Measurements from ENCODE around the gene NKAIN2. TPM values are rescaled to one million over a fixed set of nuclear protein-coding genes. Genes with fewer than 3 reads are reported as not detected.
"Not testable (repeated sequence)": the region's sequence is repeated elsewhere in the genome, so short reads cannot be mapped to it uniquely, and the experiment has no call there.

The NKAIN2 gene
- total RNA-seq, 1 donor from 2014 or later, result not detected

DNA sequence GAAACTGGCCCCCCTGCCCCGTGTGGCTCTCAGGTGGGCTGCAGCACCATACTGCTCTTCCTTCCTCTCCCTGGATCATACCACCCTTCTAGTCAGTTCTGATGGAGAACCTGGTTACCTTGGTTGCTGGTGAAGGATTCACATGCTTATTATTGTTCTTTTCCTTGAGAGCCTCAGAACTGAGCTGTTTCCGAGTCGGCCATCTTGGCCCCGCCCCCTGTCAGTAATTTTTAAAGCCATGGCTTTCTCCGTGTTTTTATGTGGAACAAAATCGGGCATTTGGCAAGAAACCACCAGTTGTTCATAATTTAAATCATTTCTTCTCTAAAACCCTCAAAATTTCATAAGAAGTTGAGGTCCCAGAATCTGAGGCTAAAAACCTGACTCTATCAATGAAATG, 493.8 kb downstream of the NKAIN2 start:
- intact Hi-C loops (cut with micrococcal nuclease), result no loop called here

DNA sequence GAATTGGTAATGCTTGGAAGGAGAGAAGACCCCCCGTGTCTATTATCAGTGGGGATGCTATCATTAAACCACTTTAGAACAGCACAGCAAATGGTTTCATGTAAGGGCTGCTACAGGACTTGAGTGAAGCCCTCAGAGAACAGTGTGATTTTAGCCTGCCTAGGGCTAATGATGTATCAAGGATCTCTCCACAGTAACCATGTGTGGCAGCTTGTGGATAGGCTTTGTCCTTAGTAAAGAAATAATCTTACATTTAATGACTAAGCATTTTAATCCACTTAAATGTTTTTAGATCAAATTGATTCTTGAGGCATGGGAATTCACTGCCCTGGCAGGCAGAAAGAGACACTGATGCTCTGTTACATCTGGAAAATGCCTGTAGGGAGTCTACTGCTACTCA, 495.1 kb downstream of the NKAIN2 start:
- intact Hi-C loops (cut with micrococcal nuclease), result no loop called here

DNA sequence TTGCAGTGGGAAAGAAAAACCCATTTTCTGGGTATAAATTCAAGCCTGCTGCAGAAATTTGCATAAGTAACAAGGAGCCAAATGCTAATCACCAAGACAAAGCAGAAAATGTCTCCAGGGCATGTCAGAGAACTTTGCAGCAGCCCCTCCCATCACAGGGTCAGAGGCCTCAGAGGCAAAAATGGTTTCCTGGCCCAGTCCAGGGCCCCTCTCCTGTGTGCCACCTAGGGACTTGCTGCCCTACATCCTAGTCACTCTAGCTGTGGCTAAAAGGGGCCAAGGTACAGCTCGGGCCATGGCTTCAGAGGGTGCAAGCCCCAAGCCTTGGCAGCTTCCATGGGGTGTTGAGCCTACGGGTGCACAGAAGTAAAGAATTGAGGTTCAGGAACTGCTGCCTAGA, 497.2 kb downstream of the NKAIN2 start:
- intact Hi-C loops (cut with micrococcal nuclease), result not testable (repeated sequence)

DNA sequence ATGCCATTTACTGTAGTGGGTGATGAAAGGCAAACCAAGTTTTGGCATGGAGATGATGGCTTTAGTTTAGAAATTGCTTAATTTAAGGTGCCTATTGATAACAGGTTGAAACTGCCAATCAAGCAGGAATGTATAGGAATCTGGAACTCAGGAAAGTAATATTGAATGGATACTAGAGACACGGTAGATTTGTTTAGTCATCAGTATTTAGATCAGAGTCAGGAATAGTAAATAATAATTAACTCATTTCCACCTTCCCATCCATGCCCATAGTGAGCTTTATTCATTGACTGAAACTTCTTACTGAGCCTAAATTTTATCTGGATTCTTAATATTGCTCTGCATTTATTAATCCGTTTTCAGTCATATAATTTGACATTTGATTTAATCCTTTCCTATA, 500.3 kb downstream of the NKAIN2 start:
- intact Hi-C loops (cut with micrococcal nuclease), result no loop called here

DNA sequence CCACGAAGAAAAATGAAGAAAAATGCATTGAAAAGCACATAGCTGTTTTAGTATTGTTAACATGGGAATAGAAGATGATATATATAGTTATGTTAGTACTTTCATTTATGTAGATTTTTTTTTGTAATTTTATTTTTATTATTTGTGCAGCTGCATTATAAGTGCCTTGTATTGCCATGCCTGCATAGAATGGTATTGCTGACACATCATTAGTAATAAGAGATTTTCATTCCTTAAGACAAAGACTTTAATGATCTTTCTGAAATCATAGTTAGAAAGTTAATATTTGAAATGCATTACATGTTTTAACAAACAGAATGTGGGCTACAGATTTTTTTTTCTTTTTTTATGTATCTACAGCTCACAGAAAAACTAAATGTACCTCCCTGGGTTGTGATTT, 506.5 kb downstream of the NKAIN2 start:
- intact Hi-C loops (cut with micrococcal nuclease), result no loop called here

DNA sequence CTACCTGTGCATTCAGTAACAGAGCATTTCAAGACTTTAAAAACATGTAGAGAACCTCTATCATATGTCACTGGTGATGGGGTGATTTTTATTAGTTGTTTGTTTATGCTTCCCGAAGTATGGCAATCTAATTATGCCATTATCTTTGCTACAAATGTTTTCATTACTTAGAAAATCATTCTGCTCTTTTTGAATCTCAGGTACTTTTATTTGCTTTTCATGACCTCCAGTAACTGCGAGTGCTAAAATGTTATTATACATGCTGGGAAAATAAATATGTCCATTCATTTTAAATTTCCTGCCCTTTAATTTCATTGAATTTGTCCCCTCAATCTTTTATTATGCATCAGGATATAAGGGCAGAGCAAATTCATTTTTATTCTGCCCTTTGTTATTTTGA, 515.7 kb downstream of the NKAIN2 start:
- intact Hi-C loops (cut with micrococcal nuclease), result no loop called here

DNA sequence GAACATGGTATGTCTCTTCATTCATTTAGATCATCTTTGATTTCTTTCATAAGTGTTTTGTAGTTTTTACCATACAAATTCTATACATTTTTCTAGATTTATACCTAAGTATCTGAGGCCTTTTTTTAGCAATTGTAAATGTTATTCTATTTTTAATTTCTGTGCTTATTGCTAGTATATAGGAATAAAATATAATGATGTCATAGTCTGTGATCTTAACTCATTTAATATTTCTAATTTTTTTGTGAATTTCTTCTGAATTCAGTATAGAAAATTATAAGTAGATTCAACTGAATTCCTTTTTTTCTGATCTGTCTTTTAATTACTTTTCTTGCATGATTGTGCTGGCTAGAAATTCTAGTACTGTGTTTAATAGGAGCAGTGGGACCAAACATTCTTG, 520.6 kb downstream of the NKAIN2 start:
- intact Hi-C loops (cut with micrococcal nuclease), result no loop called here

DNA sequence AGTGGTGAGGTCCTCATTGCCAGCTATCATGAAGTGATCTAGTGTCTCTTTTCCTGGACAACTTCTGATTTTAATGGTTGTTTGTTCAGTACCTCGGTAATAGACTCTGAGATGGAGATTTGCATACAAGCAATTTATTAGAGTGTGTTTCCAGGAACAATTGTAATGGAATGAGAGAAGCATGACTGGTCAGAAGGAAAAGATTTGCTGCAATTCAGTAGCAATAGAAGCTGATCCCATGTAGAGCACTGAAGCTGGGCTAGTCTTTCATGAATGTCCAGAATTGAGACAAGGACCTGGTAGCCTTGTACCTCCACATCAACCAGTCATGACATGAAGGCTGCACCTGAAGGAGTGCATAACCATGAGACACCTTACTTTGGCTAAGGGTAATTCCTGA, 526.5 kb downstream of the NKAIN2 start:
- intact Hi-C loops (cut with micrococcal nuclease), result no loop called here

DNA sequence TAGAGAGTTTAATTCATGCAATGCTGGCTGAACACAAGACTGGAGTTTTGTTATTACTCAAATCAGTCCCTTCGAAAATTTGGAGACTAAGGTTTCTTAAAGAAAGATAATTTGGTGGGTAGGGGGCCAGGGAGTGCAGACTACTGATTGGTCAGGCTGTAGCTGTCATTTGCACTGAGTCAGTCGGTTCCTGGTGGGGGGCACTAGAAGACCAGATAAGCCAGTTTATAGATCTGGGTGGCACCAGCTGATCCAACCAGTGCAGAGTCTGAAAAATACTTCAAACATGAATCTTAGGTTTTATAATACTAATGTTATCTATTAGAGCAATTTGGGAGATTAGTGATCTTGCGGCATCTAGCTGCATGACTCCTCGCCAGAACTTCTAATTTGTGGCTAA, 530.7 kb downstream of the NKAIN2 start:
- intact Hi-C loops (cut with micrococcal nuclease), result no loop called here

DNA sequence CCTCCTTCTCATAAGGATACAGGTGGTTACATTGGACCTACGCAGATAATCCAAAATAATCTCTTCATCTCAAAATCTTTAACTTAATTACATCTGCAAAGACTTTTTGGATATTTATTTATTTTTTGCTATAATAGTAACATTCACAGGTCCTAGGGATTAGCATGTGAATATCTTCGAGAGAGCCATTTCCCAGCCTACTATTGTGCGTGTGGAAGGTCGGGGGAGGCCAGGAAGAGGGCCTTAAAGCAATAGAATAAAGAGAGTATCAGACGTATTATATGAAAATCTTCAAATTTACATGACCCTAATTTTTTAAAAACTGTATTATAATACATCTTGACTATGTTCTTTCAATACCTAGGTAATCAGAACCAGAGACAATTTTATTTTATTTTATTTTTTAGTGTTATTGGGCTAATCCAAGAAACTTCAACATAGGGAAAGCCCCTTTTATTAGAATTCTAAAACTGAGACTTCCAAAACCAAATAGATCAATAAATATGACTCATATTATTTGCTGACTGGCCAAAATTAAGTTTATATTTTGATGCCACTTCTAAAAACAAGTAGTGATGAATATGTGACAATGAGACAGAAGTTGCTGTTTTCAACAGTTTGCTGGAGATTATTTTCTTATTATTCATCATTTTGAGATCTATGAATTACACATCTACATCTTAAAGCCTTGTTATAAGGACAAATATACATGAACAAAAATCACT, 536.1 kb downstream of the NKAIN2 start:
- intact Hi-C loops (cut with micrococcal nuclease), result no loop called here

DNA sequence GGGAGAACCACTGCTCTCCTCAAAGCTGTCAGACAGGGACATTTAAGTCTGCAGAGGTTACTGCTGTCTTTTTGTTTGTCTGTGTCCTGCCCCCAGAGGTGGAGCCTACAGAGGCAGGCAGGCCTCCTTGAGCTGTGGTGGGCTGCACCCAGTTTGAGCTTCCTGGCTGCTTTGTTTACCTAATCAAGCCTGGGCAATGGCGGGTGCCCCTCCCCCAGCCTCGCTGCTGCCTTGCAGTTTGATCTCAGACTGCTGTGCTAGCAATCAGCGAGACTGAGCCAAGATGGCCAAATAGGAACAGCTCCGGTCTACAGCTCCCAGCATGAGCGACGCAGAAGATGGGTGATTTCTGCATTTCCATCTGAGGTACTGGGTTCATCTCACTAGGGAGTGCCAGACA, 544.7 kb downstream of the NKAIN2 start:
- intact Hi-C loops (cut with micrococcal nuclease), result not testable (repeated sequence)

DNA sequence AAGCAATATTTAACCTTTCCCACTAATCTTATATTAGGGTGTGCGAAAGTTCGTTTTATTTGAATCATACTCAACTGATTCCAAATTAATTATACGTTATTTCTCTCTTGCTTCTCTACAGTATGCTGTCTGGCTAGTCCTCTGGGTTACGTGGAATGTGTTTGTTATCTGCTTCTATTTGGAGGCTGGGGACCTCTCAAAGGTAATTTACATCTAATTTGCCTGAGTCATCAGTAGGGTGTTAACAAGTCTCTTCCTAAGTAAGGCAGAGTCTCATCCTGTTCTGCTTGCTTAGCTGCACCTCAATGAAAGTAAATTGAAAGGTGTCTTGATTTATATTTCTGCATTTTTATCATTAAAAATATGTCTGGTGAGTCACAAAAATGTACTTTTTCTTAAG, 551.5 kb downstream of the NKAIN2 start:
- intact Hi-C loops (cut with micrococcal nuclease), result no loop called here

DNA sequence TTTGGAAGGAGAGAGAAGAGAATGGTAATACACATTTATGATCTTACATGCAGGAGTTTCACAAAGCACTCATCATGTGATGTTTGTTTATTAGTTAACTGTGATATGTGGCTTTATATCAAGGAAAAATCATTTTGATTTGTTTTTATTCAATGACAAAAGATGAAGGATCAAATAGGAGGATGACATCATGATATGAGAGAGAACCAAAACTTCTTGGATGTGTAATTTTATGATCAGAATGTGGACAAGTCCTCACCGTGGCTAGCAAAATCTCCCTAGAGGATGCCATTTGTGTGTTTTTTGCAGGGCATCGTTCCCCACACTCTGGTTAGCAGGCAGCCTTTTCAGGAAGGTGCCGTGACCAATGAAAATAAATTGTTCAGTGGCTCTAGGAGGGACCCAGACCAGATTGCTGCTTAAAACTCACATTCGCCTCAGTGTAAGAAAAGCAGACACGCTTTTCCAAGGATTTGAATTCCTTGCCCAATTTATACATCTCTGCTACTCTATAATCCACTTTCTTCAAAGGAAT, 552.7 kb downstream of the NKAIN2 start:
- intact Hi-C loops (cut with micrococcal nuclease), result no loop called here

DNA sequence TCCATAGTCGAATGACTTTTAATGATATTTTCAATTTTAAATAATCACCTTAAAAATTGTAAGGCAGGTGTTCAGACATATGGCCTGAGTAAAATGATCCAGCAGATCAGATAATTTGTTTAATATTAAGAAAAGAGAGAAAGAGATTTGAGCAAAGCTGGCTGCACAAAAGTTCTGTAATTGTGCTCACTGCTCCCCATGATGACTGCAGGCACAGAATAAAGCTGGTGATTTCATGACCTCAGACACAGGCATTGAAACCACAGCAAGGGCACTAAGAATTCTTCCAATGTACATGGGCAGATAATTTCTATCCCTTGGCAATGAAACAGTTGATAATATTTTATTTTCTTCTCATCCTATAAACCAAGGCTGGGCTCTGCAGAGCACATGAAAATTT, 553.1 kb downstream of the NKAIN2 start:
- intact Hi-C loops (cut with micrococcal nuclease), result no loop called here

DNA sequence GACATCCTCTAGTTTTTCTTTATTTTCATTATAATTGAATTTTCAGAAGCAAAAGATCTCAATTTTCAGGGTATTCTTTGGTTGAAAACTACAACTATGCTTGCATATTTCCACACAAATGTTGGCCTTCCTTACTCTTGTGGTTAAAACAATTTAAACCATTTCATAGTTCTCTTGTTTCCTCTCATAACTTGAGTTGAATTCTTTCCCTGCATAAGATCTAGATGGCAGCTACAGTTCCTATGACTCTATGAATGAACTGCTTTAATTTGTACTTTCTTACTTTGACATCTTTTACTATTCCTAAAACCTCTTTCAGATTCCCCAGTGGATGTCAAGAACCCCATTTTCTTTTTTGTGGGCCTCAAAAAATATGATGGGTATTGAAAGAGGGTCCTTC, 564.5 kb downstream of the NKAIN2 start:
- intact Hi-C loops (cut with micrococcal nuclease), result no loop called here

DNA sequence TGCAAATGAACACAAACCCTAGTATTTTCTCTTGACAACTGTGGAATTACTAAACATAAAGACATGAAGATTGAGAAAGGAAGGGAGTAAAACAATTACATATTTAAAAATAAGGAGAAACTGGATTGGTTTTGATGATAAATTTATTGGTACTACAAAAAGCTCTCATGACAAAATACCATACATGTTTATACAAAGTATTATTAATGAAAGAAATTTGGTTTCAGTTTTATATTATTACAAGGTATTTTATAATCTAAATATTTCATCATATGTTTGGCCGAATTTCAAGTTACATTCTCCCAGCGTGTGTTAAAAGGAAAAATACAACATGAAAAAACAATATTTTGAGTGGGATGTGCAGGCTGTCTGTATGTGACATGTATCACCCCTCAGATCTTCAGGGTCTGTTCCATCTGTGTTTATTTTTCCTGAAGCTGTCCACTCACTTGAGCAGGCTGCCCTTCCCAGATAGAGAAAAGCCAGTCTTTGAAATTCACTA, 568.4 kb downstream of the NKAIN2 start:
- intact Hi-C loops (cut with micrococcal nuclease), result no loop called here

DNA sequence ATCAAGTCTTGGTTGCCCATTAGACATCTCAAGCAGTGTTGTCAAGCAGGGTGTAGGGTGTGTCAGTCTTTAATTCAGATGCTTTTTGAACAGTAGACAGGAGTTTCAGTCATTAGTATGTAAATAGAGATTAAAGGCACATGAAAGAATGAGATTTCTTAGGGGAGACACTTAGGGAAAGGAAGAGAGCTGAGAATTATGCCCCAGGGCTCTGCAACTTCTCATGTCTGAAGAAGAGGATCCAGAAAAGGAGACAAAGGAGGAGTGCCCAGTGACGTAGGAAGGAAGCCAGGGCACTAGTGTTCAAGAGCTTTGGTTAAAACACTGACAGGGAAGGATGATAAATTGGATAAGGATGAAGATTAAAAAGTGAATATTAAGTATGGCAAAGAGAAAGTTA, 569.7 kb downstream of the NKAIN2 start:
- intact Hi-C loops (cut with micrococcal nuclease), result no loop called here

DNA sequence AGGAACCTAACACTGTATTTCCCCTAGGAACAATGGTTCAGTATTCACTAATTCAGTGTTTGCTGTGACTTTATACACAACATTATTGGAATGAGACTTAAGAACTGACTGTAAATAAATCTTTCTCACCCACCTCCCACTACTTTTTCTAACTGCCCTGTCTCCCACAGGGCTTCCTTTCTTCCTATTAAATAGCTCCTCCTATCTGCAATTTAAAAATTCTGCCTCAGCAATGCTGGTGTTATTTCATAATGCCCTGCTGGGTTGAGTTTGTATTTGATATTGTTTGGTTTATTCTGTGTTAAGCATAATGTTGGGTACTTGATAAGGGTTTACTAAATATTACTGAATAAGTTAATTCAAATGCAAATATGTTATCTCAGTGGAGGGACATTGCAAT, 585.5 kb downstream of the NKAIN2 start:
- intact Hi-C loops (cut with micrococcal nuclease), result no loop called here

DNA sequence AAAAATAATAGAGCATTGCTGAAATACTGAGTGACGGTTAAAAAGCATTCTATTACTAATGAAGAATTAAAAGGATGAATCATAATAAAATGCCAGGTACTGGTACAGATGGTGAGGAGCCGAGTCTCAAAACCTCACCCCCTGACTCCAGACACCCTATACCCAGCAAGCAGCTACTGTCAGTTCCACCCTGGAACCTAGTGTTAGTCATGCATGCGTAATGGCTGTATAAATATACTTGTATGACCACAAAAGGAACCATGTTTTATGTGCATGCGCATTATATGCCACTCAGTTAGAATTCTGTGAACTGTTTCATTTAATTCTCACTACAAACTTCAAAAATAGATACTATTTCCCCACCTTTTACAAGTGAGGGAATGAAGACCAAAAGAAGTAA, 589.9 kb downstream of the NKAIN2 start:
- intact Hi-C loops (cut with micrococcal nuclease), result no loop called here

DNA sequence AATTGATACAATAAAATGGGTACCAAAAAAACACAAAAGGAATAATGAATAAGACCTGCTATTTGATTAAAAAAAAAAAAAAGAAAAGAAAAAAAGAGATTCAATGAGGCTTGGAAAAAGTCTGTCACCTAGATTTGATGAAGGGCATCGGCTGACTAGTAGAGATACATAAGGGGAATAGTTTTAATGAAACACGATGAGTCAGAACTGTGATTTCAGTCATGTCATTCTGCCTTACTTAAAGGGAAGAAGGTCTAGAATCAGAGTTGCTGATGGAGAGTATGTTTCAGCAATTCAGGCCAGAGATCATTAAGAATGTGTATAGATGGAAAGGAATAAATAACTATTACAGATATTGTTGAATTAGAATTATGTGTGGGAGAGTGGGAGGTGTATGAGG, 592.7 kb downstream of the NKAIN2 start:
- intact Hi-C loops (cut with micrococcal nuclease), result no loop called here

DNA sequence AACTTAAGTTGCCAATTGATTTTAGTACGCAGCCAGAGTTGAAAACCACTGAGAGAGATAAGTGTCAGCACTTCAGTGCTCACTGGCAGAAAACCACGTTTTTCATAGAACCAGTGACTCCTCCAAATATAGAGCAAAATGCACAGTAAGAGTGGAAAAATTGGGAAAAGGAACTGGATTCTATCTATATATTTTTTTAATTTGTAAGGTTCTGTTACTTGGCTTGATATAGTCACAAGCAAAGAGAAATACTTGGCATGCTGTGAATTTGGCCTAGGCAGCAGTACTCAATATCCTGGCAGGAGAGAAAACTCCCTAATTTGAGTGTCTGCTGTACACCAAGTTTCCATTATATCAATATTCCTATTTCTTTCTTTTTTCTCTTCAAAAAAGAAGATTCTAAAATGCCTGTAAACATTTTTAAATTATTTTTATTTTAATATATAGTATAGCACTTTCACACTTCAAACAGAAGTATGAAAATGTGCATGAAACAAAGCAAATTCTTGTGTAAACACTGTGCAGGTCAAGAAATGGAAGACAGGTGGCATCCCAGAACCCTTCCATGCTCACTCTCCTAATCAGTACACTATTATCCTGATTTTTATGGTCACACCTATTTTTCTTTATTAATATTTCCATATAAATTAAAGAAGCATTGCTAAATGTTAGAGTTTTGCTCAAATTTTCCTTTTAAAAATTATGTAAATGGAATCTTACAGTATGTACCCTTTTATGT, 596.8 kb downstream of the NKAIN2 start:
- intact Hi-C loops (cut with micrococcal nuclease), result no loop called here

DNA sequence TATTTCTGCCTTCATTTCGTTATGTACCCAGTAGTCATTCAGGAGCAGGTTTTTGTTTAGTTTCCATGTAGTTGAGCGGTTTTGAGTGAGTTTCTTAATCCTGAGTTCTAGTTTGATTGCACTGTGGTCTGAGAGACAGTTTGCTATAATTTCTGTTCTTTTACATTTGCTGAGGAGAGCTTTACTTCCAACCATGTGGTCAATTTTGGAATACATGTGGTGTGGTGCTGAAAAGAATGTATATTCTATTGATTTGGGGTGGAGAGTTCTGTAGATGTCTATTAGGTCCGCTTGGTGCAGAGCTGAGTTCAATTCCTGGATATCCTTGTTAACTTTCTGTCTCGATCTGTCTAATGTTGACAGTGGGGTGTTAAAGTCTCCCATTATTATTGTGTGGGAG, 606.8 kb downstream of the NKAIN2 start:
- intact Hi-C loops (cut with micrococcal nuclease), result not testable (repeated sequence)

DNA sequence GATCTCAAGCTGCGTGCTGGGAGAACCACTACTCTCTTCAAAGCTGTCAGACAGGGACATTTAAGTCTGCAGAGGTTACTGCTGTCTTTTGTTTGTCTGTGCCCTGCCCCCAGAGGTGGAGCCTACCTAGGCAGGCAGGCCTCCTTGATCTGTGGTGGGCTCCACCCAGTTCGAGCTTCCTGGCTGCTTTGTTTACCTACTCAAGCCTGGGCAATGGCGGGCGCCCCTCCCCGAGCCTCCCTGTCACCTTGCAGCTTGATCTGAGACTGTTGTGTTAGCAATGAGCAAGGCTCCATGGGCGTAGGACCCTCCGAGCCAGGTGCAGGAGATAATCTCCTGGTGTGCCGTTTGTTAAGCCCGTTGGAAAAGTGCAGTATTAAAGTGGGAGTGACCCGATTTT, 609.0 kb downstream of the NKAIN2 start:
- intact Hi-C loops (cut with micrococcal nuclease), result not testable (repeated sequence)
